Common myeloid progenitor, CD34-positive (primary cell): ENCODE measurements around the gene TSPYL4.

Experiments
- CTCF ChIA-PET: fragments of 350-600 bp; sonication (Branson Sonifier 250); formaldehyde crosslinking; loops from one replicate; lab custom pipeline; 2021; ENCODE audit warnings: antibody characterized with exemption; lab: Charles Lee
- POLR2A ChIA-PET: fragments of 350-600 bp; sonication (Branson Sonifier 250); formaldehyde crosslinking; loops from one replicate; lab custom pipeline; 2021; ENCODE audit warnings: antibody characterized with exemption; lab: Charles Lee
- DNase-seq, 3 donors: peaks; one replicate each; pipeline versions ENCODE4 v3.0.0 to v3.0.0-alpha.2; 2013
- H3K27ac ChIP-seq, 2 experiments: 1 replicate in 1 of 2; 2 replicates in 1 of 2; pipeline ENCODE4 v1.7.0; 2013; ENCODE audit warnings: inconsistent platforms in 2 of 2, low read length in 2 of 2, mild to moderate bottlenecking in 2 of 2, low read depth in 1 of 2, moderate library complexity in 1 of 2; ENCODE audit not compliant: severe bottlenecking in 2 of 2, insufficient read depth in 1 of 2, poor library complexity in 1 of 2
- H3K27me3 ChIP-seq, 5 experiments: replicated peaks in 2 of 5; 1 replicate in 3 of 5; 2 replicates in 2 of 5; pipeline versions ENCODE4 v1.6.1 to v1.7.0; 2013; ENCODE audit warnings: low read length in 4 of 5, mild to moderate bottlenecking in 2 of 5, moderate library complexity in 2 of 5, inconsistent platforms in 1 of 5; ENCODE audit not compliant: insufficient read depth in 5 of 5, control insufficient read depth in 4 of 5
- H3K36me3 ChIP-seq, 4 experiments: 1 replicate in 2 of 4; 2 replicates in 2 of 4; pipeline versions ENCODE4 v1.6.1 to v1.7.0; 2013; ENCODE audit warnings: low read length in 3 of 4, control low read depth in 1 of 4, mild to moderate bottlenecking in 1 of 4; ENCODE audit not compliant: control insufficient read depth in 4 of 4, insufficient read depth in 4 of 4
- H3K4me1 ChIP-seq, 4 experiments: 1 replicate in 3 of 4; 2 replicates in 1 of 4; pipeline versions ENCODE4 v1.6.1 to v1.7.1; 2013; ENCODE audit warnings: low read length in 3 of 4, mild to moderate bottlenecking in 3 of 4, control low read depth in 1 of 4, inconsistent platforms in 1 of 4, moderate library complexity in 1 of 4; ENCODE audit not compliant: control insufficient read depth in 4 of 4, insufficient read depth in 4 of 4; ENCODE audit errors: control extremely low read depth in 1 of 4
- H3K4me3 ChIP-seq, 7 experiments: 1 replicate in 4 of 7; 2 replicates in 3 of 7; pipeline versions ENCODE4 v1.5.1 to v1.7.0; 2013; ENCODE audit warnings: mild to moderate bottlenecking in 7 of 7, low read length in 6 of 7, moderate library complexity in 6 of 7, inconsistent platforms in 2 of 7, low read depth in 2 of 7, control low read depth in 1 of 7; ENCODE audit not compliant: insufficient read depth in 4 of 7, control insufficient read depth in 1 of 7; ENCODE audit errors: extremely low read depth in 1 of 7
- H3K9me3 ChIP-seq, 5 experiments: 1 replicate in 4 of 5; 2 replicates in 1 of 5; pipeline versions ENCODE4 v1.6.1 to v1.7.1; 2013; ENCODE audit warnings: low read length in 4 of 5, mild to moderate bottlenecking in 2 of 5, inconsistent platforms in 1 of 5, low read depth in 1 of 5, moderate library complexity in 1 of 5; ENCODE audit not compliant: control insufficient read depth in 4 of 5, insufficient read depth in 2 of 5; ENCODE audit errors: control extremely low read depth in 1 of 5
- WGBS: methylation state at CpG from one replicate; pipeline ENCODE4 v1.1.5; 2013; ENCODE audit not compliant: insufficient coverage; 5-methylcytosine and 5-hydroxymethylcytosine counted together

The TSPYL4 gene

GRCh38 chr6:116218866-116219265, 35.0 kb downstream of the TSPYL4 start:
- H3K9me3 ChIP-seq: no peaks in the 10 kb centered on the region
- WGBS: 100% methylated on average over 5 of the region's 5 CpGs
- no peak overlapping the region for H3K4me3 ChIP-seq
- ChIA-PET CTCF (interaction anchor here (1.5 to 1.6 kb wide), 2 partner anchors 11 to 52 kb away, joined by 3 to 6 read pairs; no protein-coding TSS in a partner anchor), POLR2A (no interaction called here)
- DNase-seq: no peak
- H3K4me1 ChIP-seq: no peaks in the 10 kb centered on the region
- H3K27ac ChIP-seq: no peak overlapping the region
- no peaks in the 10 kb centered on the region for H3K27me3 ChIP-seq
- peaks cover 0 to 8% (median 2%) of the 10 kb centered on the region in 4 experiments for H3K36me3 ChIP-seq

DNA sequence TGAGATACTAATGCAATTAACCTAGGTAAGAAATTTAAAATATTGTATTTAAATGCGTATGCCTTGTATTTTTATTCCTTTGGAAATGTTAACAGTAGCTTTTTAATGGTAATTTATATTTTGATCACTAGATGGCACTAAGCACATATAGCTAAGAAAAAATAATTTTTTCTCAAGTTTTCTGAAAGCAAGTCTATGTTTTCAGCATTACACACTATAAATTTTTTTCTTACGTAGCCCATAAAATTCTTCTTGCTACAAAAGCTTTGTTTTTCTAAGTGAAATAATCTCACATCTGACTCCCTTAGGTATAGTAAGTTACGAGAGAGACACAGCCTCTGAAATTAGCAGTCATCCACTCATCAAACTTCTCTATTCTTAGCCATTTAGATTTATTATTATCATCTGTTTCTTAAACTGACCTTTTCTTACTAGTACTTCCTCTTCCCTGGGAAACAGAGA, 35.7 kb downstream of the TSPYL4 start:
- POLR2A ChIA-PET: no interaction called here

DNA sequence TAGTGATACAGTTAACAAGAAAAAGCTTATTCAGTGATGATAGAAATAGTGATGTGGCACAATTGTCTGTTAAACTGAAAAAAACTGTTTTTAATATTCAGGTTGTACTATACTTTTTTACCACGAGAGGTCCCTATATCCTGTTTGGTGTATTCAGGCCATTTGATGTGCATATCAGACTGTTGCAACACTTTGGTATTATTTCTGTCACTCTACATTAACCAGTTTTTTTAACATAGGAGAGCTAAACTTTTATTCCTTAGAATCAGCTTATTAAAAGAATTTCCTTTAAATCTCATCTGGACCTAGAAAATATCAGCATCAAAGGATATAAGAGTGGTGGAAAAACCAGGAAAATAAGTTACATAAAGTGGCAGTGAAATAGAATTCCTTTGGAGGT, 36.8 kb downstream of the TSPYL4 start:
- CTCF ChIA-PET: interaction anchor here (0.8 to 2.2 kb wide), 10 partner anchors 9 to 346 kb away, joined by 3 to 9 read pairs (median 4); no protein-coding TSS in a partner anchor
- H3K4me3 ChIP-seq: no peak overlapping the region
- H3K36me3 ChIP-seq: peaks cover 0 to 4% (median 1%) of the 10 kb centered on the region in 4 experiments
- POLR2A ChIA-PET: no interaction called here
- H3K27ac ChIP-seq: no peak overlapping the region
- H3K4me1 ChIP-seq: no peaks in the 10 kb centered on the region
- no peaks in the 10 kb centered on the region for H3K27me3 ChIP-seq
- WGBS: no CpG with 5 or more reads among the region's 1 CpG
- peak; percentile 48 to 82 (median 80) for DNase-seq
- no peaks in the 10 kb centered on the region for H3K9me3 ChIP-seq

More for the DNA sequence above, 35.7 kb downstream of the TSPYL4 start:
- no peaks in the 10 kb centered on the region for H3K27me3 ChIP-seq
- H3K36me3 ChIP-seq: peaks cover 0 to 8% (median 2%) of the 10 kb centered on the region in 4 experiments
- H3K27ac ChIP-seq: no peak overlapping the region
- WGBS: 100% methylated on average over 1 of the region's 3 CpGs
- no peaks in the 10 kb centered on the region for H3K4me1 ChIP-seq
- H3K9me3 ChIP-seq: no peaks in the 10 kb centered on the region
- no peak overlapping the region for H3K4me3 ChIP-seq
- DNase-seq: peak in 2 of 3 donors; percentile 37 to 41
- CTCF ChIA-PET: interaction anchor here (0.9 to 2.2 kb wide), 7 partner anchors 11 to 345 kb away, joined by 3 to 9 read pairs (median 4); no protein-coding TSS in a partner anchor

DNA sequence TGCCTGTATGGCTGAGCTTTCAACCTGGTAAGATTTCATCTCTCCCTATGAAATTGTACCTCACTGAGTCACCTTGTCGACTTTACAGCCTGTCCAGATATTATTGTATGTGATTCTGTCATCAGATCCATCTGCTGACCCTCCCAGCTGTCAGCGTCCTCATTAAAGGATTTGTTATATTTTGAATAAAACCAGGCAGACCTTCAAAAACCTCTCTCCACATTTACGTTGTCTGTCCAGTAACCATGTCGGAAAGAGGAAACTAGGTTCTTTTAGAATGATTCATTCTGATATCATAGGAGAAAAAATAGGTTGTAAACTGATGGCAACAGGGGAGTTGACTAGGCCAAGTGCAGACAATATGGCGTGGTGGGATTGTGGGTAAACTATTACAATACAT, 38.5 kb downstream of the TSPYL4 start:
- no peaks in the 10 kb centered on the region for H3K36me3 ChIP-seq
- POLR2A ChIA-PET: no interaction called here
- no peaks in the 10 kb centered on the region for H3K4me1 ChIP-seq
- no peaks in the 10 kb centered on the region for H3K27me3 ChIP-seq
- no peak overlapping the region for H3K4me3 ChIP-seq
- CTCF ChIA-PET: interaction anchor here (0.7 to 1.8 kb wide), 7 partner anchors 9 to 348 kb away, joined by 3 to 4 read pairs (median 3); no protein-coding TSS in a partner anchor
- no peak overlapping the region for H3K27ac ChIP-seq
- WGBS: no CpG with 5 or more reads among the region's 5 CpGs
- no peak for DNase-seq
- no peaks in the 10 kb centered on the region for H3K9me3 ChIP-seq

GRCh38 chr6:116214681-116215080, 39.2 kb downstream of the TSPYL4 start:
- Histone ChIP-seq H3K27me3 (no peaks in the 10 kb centered on the region), H3K4me1 (no peaks in the 10 kb centered on the region), H3K4me3 (no peak overlapping the region), H3K27ac (no peak overlapping the region), H3K9me3 (no peaks in the 10 kb centered on the region), H3K36me3 (no peaks in the 10 kb centered on the region)
- WGBS: 100% methylated on average over 1 of the region's 1 CpG
- POLR2A ChIA-PET: no interaction called here
- DNase-seq: peak in 1 of 3 donors; percentile 20
- CTCF ChIA-PET: interaction anchor here (0.7 to 1.8 kb wide), 7 partner anchors 10 to 348 kb away, joined by 3 to 4 read pairs (median 3); no protein-coding TSS in a partner anchor

DNA sequence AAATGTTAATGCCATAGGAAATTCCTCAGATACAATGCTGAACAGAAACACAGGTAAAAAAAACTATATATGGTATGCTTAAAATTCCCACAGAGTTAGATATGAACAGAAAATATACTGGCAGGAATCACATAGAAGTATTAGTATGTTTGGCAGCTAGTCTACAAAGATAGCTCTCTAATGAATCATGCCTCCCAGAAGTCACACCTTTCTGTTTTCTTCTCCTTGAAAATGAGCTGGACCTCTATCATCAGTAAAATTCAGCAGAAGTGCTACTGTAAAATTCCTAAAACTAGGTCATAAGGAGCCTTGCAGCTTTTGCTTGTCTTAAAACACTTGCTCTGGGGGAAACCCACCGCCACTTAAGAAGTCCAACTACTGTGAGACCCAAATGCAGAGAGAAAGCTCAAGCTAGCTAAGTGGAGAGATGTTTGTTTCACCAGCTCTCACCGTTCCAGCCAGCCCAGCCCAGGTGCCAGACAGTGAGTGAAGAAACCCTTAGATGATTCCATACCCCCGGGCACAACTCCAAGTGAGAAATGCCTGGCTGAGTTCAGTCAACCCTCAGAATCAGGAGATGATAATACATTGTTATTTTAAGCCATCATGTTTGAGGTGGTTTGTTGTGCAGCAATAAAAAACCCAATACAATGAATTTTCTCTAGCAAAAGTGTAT, 43.0 kb downstream of the TSPYL4 start:
- CTCF ChIA-PET: interaction anchor here (0.9 kb wide), 1 partner anchor 434 kb away, joined by 3 read pairs; no protein-coding TSS in a partner anchor
- Histone ChIP-seq H3K27ac (no peak overlapping the region), H3K36me3 (peaks cover 0 to 2% (median 0%) of the 10 kb centered on the region in 4 experiments), H3K9me3 (no peaks in the 10 kb centered on the region), H3K4me3 (no peak overlapping the region), H3K4me1 (peaks cover 0 to 6% (median 0%) of the 10 kb centered on the region in 4 experiments), H3K27me3 (no peaks in the 10 kb centered on the region)
- WGBS: 96% methylated on average over 3 of the region's 3 CpGs
- POLR2A ChIA-PET: no interaction called here
- DNase-seq: no peak

GRCh38 chr6:116210316-116210715, 43.6 kb downstream of the TSPYL4 start:
- peaks cover 0 to 2% (median 0%) of the 10 kb centered on the region in 4 experiments for H3K36me3 ChIP-seq
- no peaks in the 10 kb centered on the region for H3K9me3 ChIP-seq
- H3K4me1 ChIP-seq: peaks cover 0 to 7% (median 0%) of the 10 kb centered on the region in 4 experiments
- ChIA-PET POLR2A (no interaction called here), CTCF (no interaction called here)
- H3K4me3 ChIP-seq: no peak overlapping the region
- no peak for DNase-seq
- H3K27me3 ChIP-seq: no peaks in the 10 kb centered on the region
- H3K27ac ChIP-seq: no peak overlapping the region
- WGBS: 94% methylated on average over 5 of the region's 5 CpGs
